ENCODE results near the gene PTBP2.
A peak's percentile ranks its signal among the peaks of the same experiment; 100 is the strongest.

The PTBP2 gene

DNA sequence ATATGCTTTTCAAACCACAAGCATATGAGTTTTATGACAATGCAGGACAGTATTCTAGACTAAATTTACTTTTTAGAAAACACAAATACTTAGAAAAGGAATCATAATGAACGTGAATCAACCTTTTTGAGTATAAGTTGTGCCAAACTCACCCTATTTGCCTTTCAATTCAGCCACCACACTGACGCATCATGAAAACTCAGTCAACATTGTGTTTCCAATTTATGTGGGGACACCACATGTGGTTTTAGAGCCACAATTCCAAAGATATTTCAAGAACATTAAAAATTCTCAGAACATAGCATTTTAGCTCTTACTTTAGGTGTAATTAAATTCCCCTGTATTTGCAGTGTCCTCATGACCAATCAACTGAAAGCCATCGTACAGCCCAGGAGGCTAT lies 118.8 kb downstream of the PTBP2 start:
- TF ChIP-seq, protein P1, sequence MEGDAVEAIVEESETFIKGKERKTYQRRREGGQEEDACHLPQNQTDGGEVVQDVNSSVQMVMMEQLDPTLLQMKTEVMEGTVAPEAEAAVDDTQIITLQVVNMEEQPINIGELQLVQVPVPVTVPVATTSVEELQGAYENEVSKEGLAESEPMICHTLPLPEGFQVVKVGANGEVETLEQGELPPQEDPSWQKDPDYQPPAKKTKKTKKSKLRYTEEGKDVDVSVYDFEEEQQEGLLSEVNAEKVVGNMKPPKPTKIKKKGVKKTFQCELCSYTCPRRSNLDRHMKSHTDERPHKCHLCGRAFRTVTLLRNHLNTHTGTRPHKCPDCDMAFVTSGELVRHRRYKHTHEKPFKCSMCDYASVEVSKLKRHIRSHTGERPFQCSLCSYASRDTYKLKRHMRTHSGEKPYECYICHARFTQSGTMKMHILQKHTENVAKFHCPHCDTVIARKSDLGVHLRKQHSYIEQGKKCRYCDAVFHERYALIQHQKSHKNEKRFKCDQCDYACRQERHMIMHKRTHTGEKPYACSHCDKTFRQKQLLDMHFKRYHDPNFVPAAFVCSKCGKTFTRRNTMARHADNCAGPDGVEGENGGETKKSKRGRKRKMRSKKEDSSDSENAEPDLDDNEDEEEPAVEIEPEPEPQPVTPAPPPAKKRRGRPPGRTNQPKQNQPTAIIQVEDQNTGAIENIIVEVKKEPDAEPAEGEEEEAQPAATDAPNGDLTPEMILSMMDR (IDR thresholded peaks at IDR 0.05; ENCODE audit: control extremely low read depth, extremely low read depth, low read depth, missing control alignments) = no peak
- ChIA-PET CTCF (no interaction called here), POLR2A (no interaction called here)
- no peak for DNase-seq (ENCODE audit: extremely low spot score)

GRCh38 chr1:96842215-96842614 lies 120.6 kb downstream of the PTBP2 start:
- no peak for DNase-seq (ENCODE audit: extremely low spot score)
- TF ChIP-seq, protein P1 (IDR thresholded peaks at IDR 0.05; ENCODE audit: control extremely low read depth, extremely low read depth, low read depth, missing control alignments) = peak; percentile 20
- POLR2A ChIA-PET = no interaction called here
- CTCF ChIA-PET = interaction anchor here (1.4 kb wide), 1 partner anchor 606 kb away, joined by 8 read pairs; no protein-coding TSS in a partner anchor

- CTCF ChIA-PET = interaction anchor here (1.4 to 1.8 kb wide), 2 partner anchors 34 to 607 kb away, joined by 5 to 8 read pairs; no protein-coding TSS in a partner anchor
- TF ChIP-seq, protein P1 (IDR thresholded peaks at IDR 0.05; ENCODE audit: control extremely low read depth, extremely low read depth, low read depth, missing control alignments) = no peak
- DNase-seq (ENCODE audit: extremely low spot score) = no peak
- POLR2A ChIA-PET = no interaction called here
Measured at GRCh38 chr1:96843196-96843595, 121.6 kb downstream of the PTBP2 start.

DNA sequence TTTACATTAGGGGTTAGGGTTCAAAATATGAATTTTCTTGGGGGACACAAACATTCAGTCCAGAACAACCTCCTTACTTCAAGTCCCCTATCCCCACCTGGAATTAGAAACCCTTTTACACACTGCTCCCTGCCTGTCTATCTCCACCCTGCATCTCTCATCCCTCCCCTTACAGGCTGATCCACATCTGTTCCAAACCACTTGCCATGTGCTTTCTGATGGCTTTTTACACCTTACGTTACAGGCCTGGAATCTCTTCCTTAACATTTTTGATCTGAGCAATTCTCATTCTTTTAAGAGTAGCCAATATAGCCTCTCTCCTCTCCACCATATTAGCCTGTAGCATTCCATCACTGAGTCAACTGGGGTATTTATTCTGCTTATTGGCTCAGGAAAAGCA lies 122.0 kb downstream of the PTBP2 start:
- CTCF ChIA-PET = interaction anchor here (1.4 to 1.8 kb wide), 2 partner anchors 34 to 607 kb away, joined by 5 to 8 read pairs; no protein-coding TSS in a partner anchor
- POLR2A ChIA-PET = no interaction called here
- DNase-seq (ENCODE audit: extremely low spot score) = no peak
- TF ChIP-seq, protein P1 (IDR thresholded peaks at IDR 0.05; ENCODE audit: control extremely low read depth, extremely low read depth, low read depth, missing control alignments) = no peak

GRCh38 chr1:96845464-96845863 lies 123.9 kb downstream of the PTBP2 start:
- peak; percentile 44 for DNase-seq (ENCODE audit: extremely low spot score)
- CTCF ChIA-PET = interaction anchor here (0.7 to 2.8 kb wide), 5 partner anchors 9 to 616 kb away, joined by 3 to 18 read pairs (median 5); no protein-coding TSS in a partner anchor
- TF ChIP-seq, protein P1 (IDR thresholded peaks at IDR 0.05; ENCODE audit: control extremely low read depth, extremely low read depth, low read depth, missing control alignments) = peak; percentile 77
- POLR2A ChIA-PET = no interaction called here

DNA sequence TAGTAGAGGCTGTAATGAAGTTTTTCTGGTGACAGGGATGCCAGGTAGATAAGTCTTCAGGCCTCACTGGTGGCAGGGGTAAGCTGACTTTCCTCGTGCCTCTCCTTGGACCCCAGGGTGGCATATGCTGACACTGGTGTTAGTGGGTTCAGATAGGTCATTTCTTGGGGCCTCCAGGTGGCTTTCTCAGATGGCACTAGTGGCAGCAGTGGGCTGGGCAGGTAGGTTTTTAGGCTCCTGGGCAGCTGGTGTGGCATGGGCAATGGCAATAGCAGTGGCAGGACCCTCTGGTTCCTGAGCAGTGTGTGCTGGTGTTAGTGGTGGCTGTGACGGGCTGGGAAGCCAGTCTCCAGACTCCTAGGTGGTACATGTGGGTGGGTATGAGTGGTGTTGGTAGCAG lies 140.3 kb downstream of the PTBP2 start:
- POLR2A ChIA-PET = no interaction called here
- CTCF ChIA-PET = no interaction called here
- TF ChIP-seq, protein P1 (IDR thresholded peaks at IDR 0.05; ENCODE audit: control extremely low read depth, extremely low read depth, low read depth, missing control alignments) = no peak
- DNase-seq (ENCODE audit: extremely low spot score) = no peak

DNA sequence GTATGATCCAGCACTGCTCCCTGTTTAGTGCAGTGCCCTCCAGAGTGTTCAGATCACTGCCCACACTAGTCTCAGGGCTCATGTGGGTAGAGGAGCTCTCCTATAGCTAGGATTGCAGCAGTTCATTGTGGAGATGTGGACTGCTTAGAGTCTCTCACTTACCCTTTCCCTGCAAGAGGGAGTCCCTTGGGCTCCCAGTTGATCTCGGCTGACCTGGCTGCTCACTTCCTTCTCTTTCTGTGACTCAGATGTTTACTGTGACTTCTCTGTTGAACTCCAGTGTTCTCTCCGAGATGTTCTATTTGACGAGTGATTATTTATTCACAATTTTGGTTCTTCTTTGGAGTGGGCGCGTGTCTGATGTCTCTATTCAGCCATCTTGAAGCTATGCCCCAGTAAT lies 141.9 kb downstream of the PTBP2 start:
- POLR2A ChIA-PET = no interaction called here
- no peak for DNase-seq (ENCODE audit: extremely low spot score)
- CTCF ChIA-PET = no interaction called here

More for the DNA sequence above, 141.9 kb downstream of the PTBP2 start:
- TF ChIP-seq, protein P1 (IDR thresholded peaks at IDR 0.05; ENCODE audit: control extremely low read depth, extremely low read depth, low read depth, missing control alignments) = no peak
